H1 (cell line): ENCODE data around the gene TUBGCP6. TPM values are rescaled to one million over a fixed set of nuclear protein-coding genes. Genes with fewer than 3 reads are reported as not detected.
A peak's percentile ranks its signal among the peaks of the same experiment; 100 is the strongest.
"Not testable (repeated sequence)": the region's sequence is repeated elsewhere in the genome, so short reads cannot be mapped to it uniquely, and the experiment has no call there.

ENCODE experiments used
- CTCF ChIA-PET: fragments of 300-600 bp; sonication (Branson Sonifier 250); formaldehyde crosslinking; loops from one replicate; lab custom pipeline; 2021; ENCODE audit not compliant: partially characterized antibody; lab: Charles Lee
- POLR2A ChIA-PET: fragments of 300-600 bp; sonication (Branson Sonifier 250); formaldehyde crosslinking; loops from one replicate; lab custom pipeline; 2021; ENCODE audit warnings: inconsistent platforms; ENCODE audit not compliant: partially characterized antibody; lab: Charles Lee
- DNase-seq, 2 experiments: peaks; one replicate each; pipeline versions ENCODE4 v3.0.0 to v3.0.0-alpha.2; 2010 to 2022; ENCODE audit warnings: low spot score in 2 of 2, low read depth in 1 of 2, mixed read lengths in 1 of 2
- FAIRE-seq: peaks from 2 replicates; lab custom pipeline; 2011; peaks lifted over from hg19 to GRCh38; lab: Jason Lieb, UNC
- H2AFZ ChIP-seq: 2 replicates; pipeline ENCODE4 v1.8.1; 2012; ENCODE audit warnings: low read length, inconsistent platforms
- H2AK5ac ChIP-seq: 2 replicates; pipeline ENCODE4 v1.6.1; 2013; ENCODE audit warnings: low read depth, low read length
- H2BK120ac ChIP-seq: replicated peaks from 2 replicates; pipeline ENCODE3; 2013; ENCODE audit warnings: low read depth, low read length, inconsistent platforms
- H2BK12ac ChIP-seq: 2 replicates; pipeline ENCODE4 v1.6.1; 2013; ENCODE audit warnings: low read depth, low read length
- H2BK15ac ChIP-seq: 2 replicates; pipeline ENCODE4 v1.6.1; 2013; ENCODE audit warnings: low read length
- H2BK20ac ChIP-seq: 2 replicates; pipeline ENCODE4 v1.6.1; 2013; ENCODE audit warnings: low read length
- H2BK5ac ChIP-seq: 2 replicates; pipeline ENCODE4 v1.6.1; 2013; ENCODE audit warnings: low read depth, low read length
- H3K14ac ChIP-seq: 2 replicates; pipeline ENCODE4 v1.6.1; 2013; ENCODE audit warnings: inconsistent platforms; ENCODE audit not compliant: insufficient read length
- H3K18ac ChIP-seq: 2 replicates; pipeline ENCODE4 v1.6.1; 2013; ENCODE audit warnings: low read length; ENCODE audit errors: extremely low read depth
- H3K23ac ChIP-seq: 2 replicates; pipeline ENCODE4 v1.6.1; 2013; ENCODE audit warnings: inconsistent platforms; ENCODE audit not compliant: insufficient read length
- H3K23me2 ChIP-seq: 2 replicates; pipeline ENCODE4 v1.6.1; 2013; ENCODE audit warnings: low read depth, low read length
- H3K27ac ChIP-seq: 2 replicates; pipeline ENCODE4 v1.6.1; 2011; ENCODE audit warnings: low read depth, low read length, inconsistent platforms
- H3K27me3 ChIP-seq, 4 experiments: replicated peaks in 1 of 4; 1 replicate in 1 of 4; 2 replicates in 3 of 4; pipeline versions ENCODE4 v1.6.1 to v1.8.1; 2011 to 2013; ENCODE audit warnings: low read length in 3 of 4, mild to moderate bottlenecking in 3 of 4, inconsistent platforms in 2 of 4, mixed read lengths in 2 of 4, moderate library complexity in 1 of 4; ENCODE audit not compliant: control insufficient read depth in 3 of 4, insufficient read depth in 3 of 4; ENCODE audit errors: extremely low read depth in 1 of 4
- H3K36me3 ChIP-seq, 4 experiments: 2 replicates each; pipeline versions ENCODE4 v1.6.1 to v1.8.1; 2011 to 2013; ENCODE audit warnings: mild to moderate bottlenecking in 4 of 4, low read length in 3 of 4, moderate library complexity in 2 of 4, control low read depth in 1 of 4, inconsistent platforms in 1 of 4; ENCODE audit not compliant: insufficient read depth in 4 of 4, control insufficient read depth in 2 of 4
- H3K4ac ChIP-seq: replicated peaks from 2 replicates; pipeline ENCODE3; 2013; ENCODE audit warnings: low read length, low read depth, mixed read lengths, inconsistent platforms; ENCODE audit not compliant: insufficient read length
- H3K4me1 ChIP-seq, 4 experiments: replicated peaks in 1 of 4; 1 replicate in 1 of 4; 2 replicates in 3 of 4; pipeline versions ENCODE4 v1.6.1 to v1.8.1; 2011 to 2013; ENCODE audit warnings: low read length in 3 of 4, inconsistent platforms in 2 of 4, mixed read lengths in 1 of 4; ENCODE audit not compliant: insufficient read depth in 4 of 4, control insufficient read depth in 3 of 4
- H3K4me2 ChIP-seq, 2 experiments: 2 replicates each; pipeline versions ENCODE4 v1.6.1 to v1.8.1; 2011 to 2013; ENCODE audit warnings: low read depth in 2 of 2, low read length in 2 of 2, control low read depth in 1 of 2, inconsistent platforms in 1 of 2, mild to moderate bottlenecking in 1 of 2; ENCODE audit not compliant: insufficient read depth in 1 of 2
- H3K4me3 ChIP-seq, 4 experiments: fragments of 200-600, 300-600 bp in 1 of 4; sonication (generic), shearing (Covaris generic), sonication (Bioruptor Twin) in 1 of 4; 2 replicates each; pipeline versions ENCODE4 v1.5.1 to v1.8.1; 2011 to 2016; ENCODE audit warnings: low read length in 4 of 4, low read depth in 3 of 4, control low read depth in 2 of 4, inconsistent platforms in 2 of 4, mild to moderate bottlenecking in 2 of 4, mixed read lengths in 1 of 4, moderate library complexity in 1 of 4; ENCODE audit not compliant: insufficient read depth in 2 of 4; ENCODE audit errors: extremely low read depth in 1 of 4
- H3K56ac ChIP-seq: replicated peaks from 2 replicates; pipeline ENCODE3; 2013; ENCODE audit warnings: low read depth, mild to moderate bottlenecking, mixed read lengths, low read length, inconsistent platforms; ENCODE audit not compliant: insufficient read length
- H3K79me1 ChIP-seq: 2 replicates; pipeline ENCODE4 v1.6.1; 2013; ENCODE audit warnings: low read depth, low read length, control low read depth
- H3K79me2 ChIP-seq, 2 experiments: 2 replicates each; pipeline versions ENCODE4 v1.6.1 to v1.8.1; 2012 to 2013; ENCODE audit warnings: low read length in 2 of 2, mild to moderate bottlenecking in 2 of 2, inconsistent platforms in 1 of 2; ENCODE audit not compliant: insufficient read depth in 2 of 2, control insufficient read depth in 1 of 2
- H3K9ac ChIP-seq, 4 experiments: replicated peaks in 1 of 4; 1 replicate in 1 of 4; 2 replicates in 3 of 4; pipeline versions ENCODE4 v1.6.1 to v1.8.1; 2011 to 2013; ENCODE audit warnings: low read depth in 3 of 4, low read length in 3 of 4, control low read depth in 2 of 4, mild to moderate bottlenecking in 2 of 4, moderate library complexity in 2 of 4, inconsistent platforms in 1 of 4; ENCODE audit errors: extremely low read depth in 1 of 4
- H3K9me3 ChIP-seq, 2 experiments: 2 replicates each; pipeline versions ENCODE4 v1.6.1 to v1.8.1; 2012 to 2013; ENCODE audit warnings: mild to moderate bottlenecking in 2 of 2, moderate library complexity in 2 of 2, control low read depth in 1 of 2, inconsistent platforms in 1 of 2, low read depth in 1 of 2, low read length in 1 of 2, mixed read lengths in 1 of 2; ENCODE audit not compliant: insufficient read depth in 2 of 2
- H4K20me1 ChIP-seq, 2 experiments: replicated peaks in 1 of 2; 2 replicates each; pipeline versions ENCODE3 to v1.8.1; 2011 to 2013; ENCODE audit warnings: inconsistent platforms in 2 of 2, low read length in 2 of 2, mild to moderate bottlenecking in 1 of 2; ENCODE audit not compliant: insufficient read depth in 2 of 2, control insufficient read depth in 1 of 2
- H4K5ac ChIP-seq: 2 replicates; pipeline ENCODE4 v1.6.1; 2013; ENCODE audit warnings: low read length, low read depth, mixed read lengths, inconsistent platforms; ENCODE audit not compliant: insufficient read length
- H4K8ac ChIP-seq: 2 replicates; pipeline ENCODE4 v1.8.0; 2013; ENCODE audit warnings: mild to moderate bottlenecking, moderate library complexity, low read length, inconsistent platforms; ENCODE audit not compliant: insufficient read depth; ENCODE audit errors: extremely low read depth
- H4K91ac ChIP-seq: replicated peaks from 2 replicates; pipeline ENCODE3; 2013; ENCODE audit warnings: low read length, mixed read lengths, inconsistent platforms; ENCODE audit not compliant: insufficient read length
- WGBS, 2 experiments: shearing (Covaris generic) in 1 of 2; methylation state at CpG; one replicate each; pipeline versions ENCODE4 v1.1.6 to v1.1.7; 2013 to 2015; ENCODE audit warnings: low lambda C conversion rate in 2 of 2, mixed read lengths in 2 of 2, inconsistent platforms in 1 of 2, low coverage in 1 of 2, missing lambda C conversion rate in 1 of 2; ENCODE audit not compliant: insufficient replicate concordance in 2 of 2, insufficient coverage in 1 of 2, insufficient read length in 1 of 2; ENCODE audit errors: extremely low coverage in 1 of 2, missing lambda C conversion rate in 1 of 2; 5-methylcytosine and 5-hydroxymethylcytosine counted together
- polyA plus RNA-seq, 7 experiments: library from polyadenylated mRNA; depleted of rRNA in 3 of 7; stranded (reverse) in 5 of 7; unstranded in 2 of 7; fragments of >200 nt in 5 of 7; fragments of 200-250 nt in 2 of 7; gene quantifications; 1 replicate in 5 of 7; 2 replicates in 1 of 7; 4 replicates in 1 of 7; pipeline versions ENCODE4 v1.2.1 to v1.2.3, GENCODE V29; 2011 to 2013; ENCODE audit warnings: missing spikeins in 2 of 7, mixed read lengths in 2 of 7
- total RNA-seq: library from RNA; stranded (reverse); fragmentation: NEBNext Ultra II Directional; extraction: Animal tissue kit (Norgen Biotek cat#: 25700); gene quantifications from 2 replicates; pipeline ENCODE4 v1.2.1, GENCODE V29; 2021

TUBGCP6 gene
- total and polyA plus RNA-seq, 2 of the 8 experiments (the other 6 are each of a cell fraction or from before 2014, with no cell fraction given) = 24.2 to 24.7 TPM

DNA sequence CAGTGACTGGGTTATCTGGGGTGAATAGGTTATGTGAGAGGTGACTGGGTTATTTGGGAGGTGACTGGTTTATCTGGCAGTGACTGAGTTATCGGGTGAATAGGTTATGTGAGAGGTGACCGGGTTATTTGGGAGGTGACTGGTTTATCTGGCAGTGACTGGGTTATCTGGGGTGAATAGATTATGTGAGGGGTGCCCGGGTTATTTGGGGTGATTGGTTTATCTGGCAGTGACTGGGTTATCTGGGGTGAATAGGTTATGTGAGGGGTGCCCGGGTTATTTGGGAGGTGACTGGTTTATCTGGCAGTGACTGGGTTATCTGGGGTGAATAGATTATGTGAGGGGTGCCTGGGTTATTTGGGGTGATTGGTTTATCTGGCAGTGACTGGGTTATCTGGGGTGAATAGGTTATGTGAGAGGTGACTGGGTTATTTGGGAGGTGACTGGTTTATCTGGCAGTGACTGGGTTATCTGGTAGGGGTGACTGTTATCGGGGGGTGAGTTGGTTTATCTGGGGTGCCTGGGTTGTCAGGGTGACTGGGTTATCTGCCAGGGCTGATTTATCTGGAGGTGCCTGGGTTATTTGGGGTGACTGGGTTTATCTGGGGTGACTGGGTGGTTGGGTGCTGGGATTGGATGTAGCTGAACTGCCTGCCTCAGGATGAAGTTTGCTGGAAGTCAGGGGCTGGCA lies 76.2 kb downstream of the TUBGCP6 start:
- peaks cover 4 to 25% (median 16%) of the 10 kb centered on the region in 4 experiments for H3K27me3 ChIP-seq

More for the DNA sequence above, 76.2 kb downstream of the TUBGCP6 start:
- POLR2A ChIA-PET = interaction anchor here (0.7 kb wide), 1 partner anchor 16 kb away, joined by 3 read pairs; no protein-coding TSS in a partner anchor
- not testable (repeated sequence) for H2BK120ac ChIP-seq, DNase-seq, H3K79me2 ChIP-seq, H3K18ac ChIP-seq, H3K56ac ChIP-seq, H3K4me3 ChIP-seq, H2BK15ac ChIP-seq, H3K9me3 ChIP-seq, H2BK12ac ChIP-seq, H3K23ac ChIP-seq, H4K20me1 ChIP-seq, H2AK5ac ChIP-seq, H2BK5ac ChIP-seq, H3K4me1 ChIP-seq, H3K14ac ChIP-seq, H3K27ac ChIP-seq, FAIRE-seq, H3K9ac ChIP-seq, H4K91ac ChIP-seq, H3K79me1 ChIP-seq, H2BK20ac ChIP-seq, H3K23me2 ChIP-seq, H4K8ac ChIP-seq, H3K36me3 ChIP-seq, H2AFZ ChIP-seq, H4K5ac ChIP-seq
- 0 out of 4 replicates have a peak overlapping the region, but pooled peaks of 1 of the 2 experiments have one; percentile 45 for H3K4me2 ChIP-seq
- CTCF ChIA-PET = interaction anchor here (0.8 to 1.4 kb wide), 3 partner anchors 19 to 129 kb away, joined by 3 to 4 read pairs (median 4); no protein-coding TSS in a partner anchor
- 84% methylated on average over 5 of the region's 5 CpGs; no CpG with 5 or more reads in 1 of the 2 experiments for WGBS, 2 experiments
- H3K4ac ChIP-seq = peak overlapping the region; percentile 84
